ENCODE measurements around the gene CTNNAL1.
"Not testable (repeated sequence)": the region's sequence is repeated elsewhere in the genome, so short reads cannot be mapped to it uniquely, and the experiment has no call there.

CTNNAL1 gene

DNA sequence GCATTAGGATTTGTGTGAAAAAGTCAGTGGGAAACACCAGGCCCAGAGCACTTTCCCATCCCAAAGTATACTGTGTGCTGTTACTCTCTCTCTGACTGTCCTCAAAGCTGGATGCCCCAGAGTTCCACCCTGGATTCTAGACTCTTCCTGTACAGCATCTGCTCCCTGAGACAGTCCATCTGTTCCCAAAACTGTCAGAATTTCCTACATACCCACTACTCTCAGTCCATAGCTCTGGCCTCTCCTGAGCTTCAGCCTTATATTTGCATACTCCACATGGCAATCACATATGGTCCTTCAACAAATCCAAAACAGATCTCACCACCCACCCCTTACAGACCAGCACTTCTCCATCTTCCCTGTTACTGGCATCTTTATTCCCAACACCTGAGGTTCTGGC is 88.8 kb downstream of the CTNNAL1 start:
- no peak for DNase-seq

GRCh38 chr9:108921200-108921599 is 92.1 kb downstream of the CTNNAL1 start:
- no peak for DNase-seq

- not testable (repeated sequence) for DNase-seq
These were observed 92.9 kb downstream of the CTNNAL1 start for GRCh38 chr9:108920401-108920800.

DNA sequence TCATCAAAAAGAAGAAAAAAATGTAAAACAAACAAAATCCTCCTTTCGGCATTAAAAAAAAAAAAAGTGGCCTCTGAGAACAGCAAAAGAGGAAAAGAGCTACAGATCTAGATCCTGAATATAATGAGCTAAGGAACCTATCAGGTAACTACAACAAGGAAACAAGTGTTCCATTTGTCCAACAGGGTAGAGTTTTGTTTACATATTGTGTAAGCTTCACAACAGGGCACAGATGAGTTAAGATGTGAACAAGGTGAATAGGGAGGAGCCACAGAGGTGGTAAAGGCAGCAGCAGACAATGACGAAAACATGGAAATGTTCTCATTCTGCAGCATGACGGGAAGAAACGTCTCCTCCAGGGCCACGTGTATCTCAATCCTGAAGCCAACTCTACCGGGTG is 93.8 kb downstream of the CTNNAL1 start:
- no peak for DNase-seq

GRCh38 chr9:108913391-108913790 is 99.9 kb downstream of the CTNNAL1 start:
- no peak for DNase-seq

GRCh38 chr9:108911820-108912219 is 101.5 kb downstream of the CTNNAL1 start:
- no peak for DNase-seq

GRCh38 chr9:108910914-108911313 is 102.4 kb downstream of the CTNNAL1 start:
- DNase-seq = no peak

- no peak for DNase-seq
These were observed 102.9 kb downstream of the CTNNAL1 start for GRCh38 chr9:108910402-108910801.

DNA sequence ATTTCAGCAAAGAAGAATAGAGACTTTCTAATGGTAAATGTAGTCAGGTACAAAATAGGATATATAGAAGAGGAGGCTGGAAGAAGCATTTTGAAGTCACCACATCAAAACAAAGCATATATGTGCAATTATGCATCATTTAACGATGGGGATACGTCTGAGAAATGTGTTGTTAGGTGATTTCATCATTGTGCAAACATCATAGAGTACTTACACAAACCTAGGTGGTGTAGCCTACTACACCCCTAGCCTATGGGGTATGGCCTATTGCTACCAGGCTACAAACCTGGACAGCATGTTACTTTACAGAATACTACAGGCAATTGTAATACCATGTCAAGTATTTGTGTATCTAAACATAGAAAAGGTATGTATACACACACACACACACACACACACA is 107.8 kb downstream of the CTNNAL1 start:
- no peak for DNase-seq

DNA sequence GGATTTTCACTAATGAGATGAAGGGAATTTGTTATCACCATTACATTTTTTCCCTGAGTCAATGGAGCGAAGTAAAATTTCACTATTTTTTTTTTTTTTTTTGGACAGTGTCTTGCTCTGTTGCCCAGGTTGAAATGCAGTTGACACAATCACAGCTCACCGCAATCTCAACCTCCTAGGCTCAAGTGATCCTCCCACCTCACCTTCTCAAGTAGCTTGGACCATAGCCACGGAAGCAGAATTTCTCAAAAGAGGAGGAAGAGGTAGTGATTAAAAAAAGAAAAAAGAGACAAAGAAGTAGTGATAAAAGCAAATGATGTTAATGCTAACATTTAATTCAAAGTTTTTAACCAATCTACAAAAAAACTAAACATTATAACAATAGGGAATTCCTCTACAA is 109.1 kb downstream of the CTNNAL1 start:
- no peak for DNase-seq

DNA sequence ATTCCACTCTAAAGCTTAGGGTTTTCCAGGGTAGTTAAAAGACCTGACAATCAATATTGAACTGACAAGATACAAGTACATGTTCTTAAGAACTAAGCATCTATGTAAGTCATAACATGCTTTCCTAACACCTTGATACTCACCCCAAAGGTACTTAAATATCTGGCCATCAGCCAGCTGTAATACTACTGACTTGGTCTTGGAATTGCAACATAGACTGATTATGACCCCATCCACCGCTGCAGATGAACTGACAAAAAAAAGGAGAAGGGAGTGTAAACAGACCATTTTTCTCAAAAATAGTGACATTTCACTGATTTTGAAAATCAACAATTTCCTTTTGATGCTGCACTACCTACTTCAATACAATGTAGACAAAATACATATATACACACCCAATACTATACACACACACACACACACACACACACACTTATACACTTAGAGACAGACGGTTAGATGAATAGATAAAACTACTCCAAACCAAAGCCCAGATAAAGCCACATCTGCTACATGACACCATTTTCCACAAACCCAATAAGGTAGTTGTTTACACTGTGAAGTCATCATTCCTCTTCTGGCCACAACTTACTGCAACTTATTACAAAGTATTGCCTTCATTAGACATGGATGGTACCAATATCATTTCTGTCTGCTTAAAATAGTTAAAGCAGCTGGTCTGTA is 109.7 kb downstream of the CTNNAL1 start:
- DNase-seq = no peak

GRCh38 chr9:108900176-108900575 is 113.1 kb downstream of the CTNNAL1 start:
- DNase-seq = no peak

GRCh38 chr9:108899023-108899695 is 114.1 kb downstream of the CTNNAL1 start:
- not testable (repeated sequence) for DNase-seq

DNA sequence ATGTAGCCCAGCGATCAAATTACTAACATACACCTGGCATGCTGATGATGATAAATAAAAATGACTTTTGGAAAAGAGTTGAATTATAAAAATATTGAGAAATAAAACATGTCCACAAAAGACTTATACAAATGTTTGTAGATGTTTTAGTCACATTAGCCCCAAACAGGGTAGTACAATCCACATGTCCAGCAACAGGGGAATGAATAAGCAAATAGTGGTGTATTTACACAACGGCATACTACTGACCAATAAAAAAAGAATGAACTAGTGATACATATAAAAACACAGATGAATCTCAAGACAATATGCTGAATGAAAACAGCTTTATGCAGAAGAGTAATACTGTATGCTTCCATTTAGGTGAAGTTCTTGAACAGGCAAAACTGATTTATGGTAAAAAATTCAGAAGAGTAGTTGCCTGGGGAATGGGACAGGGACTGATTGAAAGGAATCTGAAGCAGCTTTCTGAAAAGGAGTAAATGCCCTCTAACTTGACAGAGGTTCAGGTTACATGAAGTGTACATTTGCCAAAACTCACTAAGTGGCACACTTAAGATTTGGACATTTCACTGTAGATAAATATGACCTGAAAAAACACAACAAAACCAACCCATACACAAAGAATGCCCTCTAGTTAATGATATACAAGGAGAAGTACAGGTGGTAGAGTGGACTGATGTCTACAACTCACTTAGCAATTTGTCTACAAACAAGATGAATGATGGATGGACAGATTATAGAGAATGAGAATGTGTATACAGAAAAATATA is 115.8 kb downstream of the CTNNAL1 start:
- DNase-seq = no peak

DNA sequence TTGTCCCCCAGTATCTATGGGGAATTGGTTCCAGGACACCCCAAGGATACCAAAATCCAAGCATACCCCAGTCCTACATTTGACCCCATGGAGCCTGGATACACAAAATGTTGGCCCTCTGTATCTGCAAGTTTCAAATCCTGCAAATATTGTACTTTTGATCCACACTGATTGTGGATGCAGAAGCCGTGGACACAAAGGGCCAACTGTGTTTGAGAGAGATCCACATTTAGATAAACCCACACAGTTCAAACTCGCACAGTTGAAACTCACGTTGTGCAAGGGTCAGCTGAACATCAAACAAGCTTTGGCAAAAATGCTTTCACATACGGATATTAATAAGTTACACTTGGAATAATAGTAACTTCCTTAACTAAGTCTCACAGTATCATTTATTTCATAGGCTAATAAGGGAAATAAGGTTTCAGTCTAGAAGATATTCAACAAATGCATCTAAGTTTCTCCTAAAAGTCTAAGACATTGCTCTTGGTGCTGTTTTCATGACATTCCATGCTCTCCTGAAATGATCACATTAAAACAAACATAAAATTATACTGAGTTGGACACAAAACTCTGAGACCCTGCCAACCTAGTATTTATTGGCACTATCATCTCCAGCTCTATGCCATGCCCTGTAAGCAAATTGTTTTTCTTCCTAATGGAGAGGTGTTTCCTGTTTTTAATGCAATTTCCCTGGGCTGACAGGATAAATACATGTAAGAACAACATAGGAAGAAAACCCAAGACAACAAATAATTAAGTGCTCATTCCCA is 118.9 kb downstream of the CTNNAL1 start:
- DNase-seq = no peak
